MCF 10A (cell line): ENCODE measurements around the gene ABHD12. TPM values are rescaled to one million over a fixed set of nuclear protein-coding genes. Genes with fewer than 3 reads are reported as not detected.

Experiments
- BruUV-seq: library from RNA; stranded (reverse); fragments of 400-500 nt; replicated peaks from 2 replicates; lab custom pipeline; 2021; lab: Mats Ljungman, UMichigan
- CTCF ChIA-PET: fragments of 300-600 bp; sonication (Branson Sonifier 250); formaldehyde crosslinking; extraction: SDS; loops from one replicate; lab custom pipeline; 2021; ENCODE audit warnings: antibody characterized with exemption, inconsistent platforms; lab: Yijun Ruan, JAX
- POLR2A ChIA-PET: fragments of 300-600, 350-650 bp; sonication (Branson Sonifier 250); formaldehyde crosslinking; extraction: SDS; loops from one replicate; lab custom pipeline; 2020; ENCODE audit warnings: antibody characterized with exemption, inconsistent platforms; lab: Yijun Ruan, JAX
- DNase-seq: peaks from one replicate; pipeline ENCODE4 v3.0.0-alpha.2; 2018; ENCODE audit not compliant: unreplicated experiment
- H3K27ac Mint-ChIP-seq: one replicate; pipeline ENCODE4 v1.8.0; 2022; ENCODE audit warnings: mild to moderate bottlenecking, low read depth, mixed read lengths; ENCODE audit not compliant: unreplicated experiment
- H3K27me3 Mint-ChIP-seq: one replicate; pipeline ENCODE4 v1.8.0; 2022; ENCODE audit warnings: mixed read lengths; ENCODE audit not compliant: insufficient read depth, unreplicated experiment
- H3K36me3 Mint-ChIP-seq: one replicate; pipeline ENCODE4 v1.8.0; 2022; ENCODE audit warnings: mild to moderate bottlenecking, moderate library complexity, mixed read lengths; ENCODE audit not compliant: insufficient read depth, unreplicated experiment
- H3K4me1 Mint-ChIP-seq: one replicate; pipeline ENCODE4 v1.8.0; 2022; ENCODE audit warnings: mixed read lengths; ENCODE audit not compliant: insufficient read depth, unreplicated experiment
- H3K4me3 Mint-ChIP-seq: one replicate; pipeline ENCODE4 v1.8.0; 2022; ENCODE audit warnings: mild to moderate bottlenecking, moderate library complexity, mixed read lengths; ENCODE audit not compliant: unreplicated experiment
- H3K9me3 Mint-ChIP-seq: one replicate; pipeline ENCODE4 v1.8.0; 2022; ENCODE audit warnings: mixed read lengths; ENCODE audit not compliant: unreplicated experiment
- CTCF ChIP-seq: fragments of 200-600 bp; IDR thresholded peaks from one replicate; pipeline ENCODE4 v1.8.0; 2022; ENCODE audit warnings: antibody characterized with exemption, mild to moderate bottlenecking; ENCODE audit not compliant: unreplicated experiment
- intact Hi-C: fragments of 100-400 bp; cut with micrococcal nuclease; formaldehyde crosslinking; loops from 2 replicates; pipeline ENCODE4 v1.14.1; 2022
- total RNA-seq: library from RNA; stranded (reverse); gene quantifications from 2 replicates; pipeline ENCODE4 v1.2.3, GENCODE V29; 2022

The ABHD12 gene
- total RNA-seq, 1 experiment from 2014 or later: 18.6 TPM

GRCh38 chr20:25351024-25351360, 39.6 kb downstream of the ABHD12 start:
- CTCF ChIA-PET: no interaction called here
- POLR2A ChIA-PET: no interaction called here

GRCh38 chr20:25346349-25346748, 44.3 kb downstream of the ABHD12 start:
- BruUV-seq: no TSS peak
- H3K9me3 Mint-ChIP-seq: no peaks in the 10 kb centered on the region
- TF ChIP-seq CTCF: no peak
- ChIA-PET POLR2A (interaction anchor here (0.6 kb wide), 1 partner anchor 373 kb away, joined by 3 read pairs; no protein-coding TSS in a partner anchor), CTCF (interaction anchor here (0.7 to 1.1 kb wide), 2 partner anchors 24 to 52 kb away, joined by 3 to 6 read pairs; no protein-coding TSS in a partner anchor)
- H3K4me1 Mint-ChIP-seq: no peaks in the 10 kb centered on the region
- H3K4me3 Mint-ChIP-seq: no peak overlapping the region
- no peak for DNase-seq
- H3K36me3 Mint-ChIP-seq: peaks cover 7% of the 10 kb centered on the region
- no peaks in the 10 kb centered on the region for H3K27me3 Mint-ChIP-seq
- no peak overlapping the region for H3K27ac Mint-ChIP-seq
- intact Hi-C loops: no loop called here

More at GRCh38 chr20:25351024-25351360, 39.6 kb downstream of the ABHD12 start:
- no peaks in the 10 kb centered on the region for H3K36me3 Mint-ChIP-seq
- H3K27ac Mint-ChIP-seq: no peak overlapping the region
- no peak overlapping the region for H3K4me3 Mint-ChIP-seq
- TF ChIP-seq CTCF: no peak
- DNase-seq: no peak
- intact Hi-C loops: no loop called here
- H3K4me1 Mint-ChIP-seq: no peaks in the 10 kb centered on the region
- H3K27me3 Mint-ChIP-seq: no peaks in the 10 kb centered on the region
- no TSS peak for BruUV-seq
- no peaks in the 10 kb centered on the region for H3K9me3 Mint-ChIP-seq

GRCh38 chr20:25345721-25346120, 44.9 kb downstream of the ABHD12 start:
- Mint-ChIP-seq H3K36me3 (peaks cover 7% of the 10 kb centered on the region), H3K4me3 (no peak overlapping the region), H3K27ac (no peak overlapping the region), H3K9me3 (no peaks in the 10 kb centered on the region), H3K27me3 (no peaks in the 10 kb centered on the region), H3K4me1 (no peaks in the 10 kb centered on the region)
- no TSS peak for BruUV-seq
- intact Hi-C loops: no loop called here
- TF ChIP-seq CTCF: no peak
- no peak for DNase-seq
- ChIA-PET CTCF (interaction anchor here (0.8 to 1.1 kb wide), 2 partner anchors 19 to 52 kb away, joined by 3 to 6 read pairs; no protein-coding TSS in a partner anchor), POLR2A (interaction anchor here (0.5 to 0.6 kb wide), 2 partner anchors 9 to 373 kb away, joined by 3 read pairs; no protein-coding TSS in a partner anchor)

- TF ChIP-seq CTCF: no peak
- ChIA-PET POLR2A (no interaction called here), CTCF (no interaction called here)
- no peak overlapping the region for H3K4me3 Mint-ChIP-seq
- H3K27ac Mint-ChIP-seq: no peak overlapping the region
- H3K27me3 Mint-ChIP-seq: no peaks in the 10 kb centered on the region
- H3K4me1 Mint-ChIP-seq: no peaks in the 10 kb centered on the region
- peaks cover 7% of the 10 kb centered on the region for H3K36me3 Mint-ChIP-seq
- H3K9me3 Mint-ChIP-seq: no peaks in the 10 kb centered on the region
- DNase-seq: no peak
- no TSS peak for BruUV-seq
- intact Hi-C loops: no loop called here
Measured at GRCh38 chr20:25344634-25345033, 46.0 kb downstream of the ABHD12 start.
